ACC112 (cell line): ENCODE results near the gene FAM229B.
A peak's percentile ranks its signal among the peaks of the same experiment; 100 is the strongest.

Experiments used
- H2AFZ ChIP-seq: fragments of 200-600 bp; sonication (generic); one replicate; pipeline ENCODE4 v1.6.0; 2017; ENCODE audit warnings: antibody characterized with exemption, low read length; ENCODE audit not compliant: unreplicated experiment
- H3K27ac ChIP-seq: fragments of 200-600 bp; sonication (generic); 2 replicates; pipeline ENCODE4 v1.5.1; 2014; ENCODE audit warnings: low read depth, mild to moderate bottlenecking, antibody characterized with exemption, low read length, moderate library complexity
- H3K27me3 ChIP-seq: fragments of 200-600 bp; sonication (generic); 2 replicates; pipeline ENCODE4 v1.6.1; 2014; ENCODE audit warnings: mild to moderate bottlenecking, antibody characterized with exemption, low read length, moderate library complexity, mixed read lengths; ENCODE audit not compliant: insufficient read depth
- H3K36me3 ChIP-seq: fragments of 200-600 bp; sonication (generic); 2 replicates; pipeline ENCODE4 v1.6.1; 2016; ENCODE audit warnings: mild to moderate bottlenecking, antibody characterized with exemption, low read length, moderate library complexity, mixed read lengths; ENCODE audit not compliant: insufficient read depth
- H3K4me1 ChIP-seq: fragments of 200-600 bp; sonication (generic); one replicate; pipeline ENCODE4 v1.6.1; 2016; ENCODE audit warnings: low read length, mixed read lengths; ENCODE audit not compliant: insufficient read depth, unreplicated experiment, control insufficient read depth
- H3K4me3 ChIP-seq: fragments of 200-600 bp; sonication (generic); 2 replicates; pipeline ENCODE4 v1.5.1; 2014; ENCODE audit warnings: mild to moderate bottlenecking, low read depth, low read length
- H3K79me2 ChIP-seq: fragments of 200-600 bp; sonication (generic); one replicate; pipeline ENCODE4 v1.6.0; 2016; ENCODE audit warnings: low read length; ENCODE audit not compliant: control insufficient read depth, unreplicated experiment, insufficient read depth

Gene FAM229B

GRCh38 chr6:112087136-112087911 lies at the start of gene FAM229B, which contains the start of gene TUBE1:
Gene FAM229B (plus strand): TSS chr6:112087591. CDS start chr6:112099284, 11,693 bp downstream.
Gene TUBE1 (minus strand): TSS chr6:112087482. CDS start chr6:112087434, 48 bp downstream.
- H3K4me1 ChIP-seq = peaks cover 5% of the 10 kb centered on the region
- H3K4me3 ChIP-seq = peak within 1 kb of the TSS; percentile 94
- peak within 1 kb of the TSS; percentile 59 for H3K27ac ChIP-seq
- peak within 1 kb of the TSS; percentile 99 for H2AFZ ChIP-seq
- H3K79me2 ChIP-seq = peaks cover 3% of the 10 kb centered on the region
- H3K36me3 ChIP-seq = no peaks in the 10 kb centered on the region
- no peaks in the 10 kb centered on the region for H3K27me3 ChIP-seq

- peak overlapping the region; percentile 44; the same call in 1 of the 2 replicates for H3K4me3 ChIP-seq
- H2AFZ ChIP-seq = no peak overlapping the region
- no peaks in the 10 kb centered on the region for H3K79me2 ChIP-seq
- no peaks in the 10 kb centered on the region for H3K27me3 ChIP-seq
- H3K27ac ChIP-seq = peak overlapping the region; percentile 97
- peaks cover 61% of the 10 kb centered on the region for H3K4me1 ChIP-seq
- H3K36me3 ChIP-seq = no peaks in the 10 kb centered on the region
These were observed 49.6 kb upstream of the FAM229B start for GRCh38 chr6:112037783-112038216.

- Histone ChIP-seq H3K4me1 (peaks cover 63% of the 10 kb centered on the region), H3K27me3 (no peaks in the 10 kb centered on the region), H3K36me3 (no peaks in the 10 kb centered on the region), H3K4me3 (peak overlapping the region; percentile 44; the same call in 1 of the 2 replicates), H2AFZ (no peak overlapping the region), H3K79me2 (no peaks in the 10 kb centered on the region), H3K27ac (peak overlapping the region; percentile 97)
These were observed 49.1 kb upstream of the FAM229B start for GRCh38 chr6:112038268-112038667.

- H3K27ac ChIP-seq = peak overlapping the region; percentile 97
- H2AFZ ChIP-seq = peak overlapping the region; percentile 63
- H3K79me2 ChIP-seq = no peaks in the 10 kb centered on the region
- no peaks in the 10 kb centered on the region for H3K36me3 ChIP-seq
- no peaks in the 10 kb centered on the region for H3K27me3 ChIP-seq
- H3K4me1 ChIP-seq = peaks cover 64% of the 10 kb centered on the region
- no peak overlapping the region for H3K4me3 ChIP-seq
These were observed 48.5 kb upstream of the FAM229B start for GRCh38 chr6:112038756-112039430.

GRCh38 chr6:112039431-112039770 lies 48.0 kb upstream of the FAM229B start:
- no peaks in the 10 kb centered on the region for H3K27me3 ChIP-seq
- H3K27ac ChIP-seq = peak overlapping the region; percentile 97
- no peaks in the 10 kb centered on the region for H3K36me3 ChIP-seq
- no peak overlapping the region for H3K4me3 ChIP-seq
- peaks cover 69% of the 10 kb centered on the region for H3K4me1 ChIP-seq
- no peaks in the 10 kb centered on the region for H3K79me2 ChIP-seq
- peak overlapping the region; percentile 63 for H2AFZ ChIP-seq

GRCh38 chr6:112040956-112041355 lies 46.4 kb upstream of the FAM229B start:
- H3K36me3 ChIP-seq = no peaks in the 10 kb centered on the region
- H3K27me3 ChIP-seq = no peaks in the 10 kb centered on the region
- H3K4me3 ChIP-seq = no peak overlapping the region
- H3K27ac ChIP-seq = peak overlapping the region; percentile 97
- H3K79me2 ChIP-seq = no peaks in the 10 kb centered on the region
- no peak overlapping the region for H2AFZ ChIP-seq
- H3K4me1 ChIP-seq = peaks cover 77% of the 10 kb centered on the region

- H2AFZ ChIP-seq = peak overlapping the region; percentile 10
- H3K27ac ChIP-seq = peak overlapping the region; percentile 97
These were observed 45.9 kb upstream of the FAM229B start for GRCh38 chr6:112041535-112041934.

GRCh38 chr6:112043032-112044007 lies 44.1 kb upstream of the FAM229B start:
- Histone ChIP-seq H3K4me1 (peaks cover 60% of the 10 kb centered on the region), H2AFZ (peak overlapping the region; percentile 81), H3K27me3 (no peaks in the 10 kb centered on the region)

More at GRCh38 chr6:112041535-112041934, 45.9 kb upstream of the FAM229B start:
- no peaks in the 10 kb centered on the region for H3K79me2 ChIP-seq
- peaks cover 71% of the 10 kb centered on the region for H3K4me1 ChIP-seq
- no peak overlapping the region for H3K4me3 ChIP-seq
- no peaks in the 10 kb centered on the region for H3K36me3 ChIP-seq
- no peaks in the 10 kb centered on the region for H3K27me3 ChIP-seq

GRCh38 chr6:112044196-112044595 lies 43.2 kb upstream of the FAM229B start:
- H2AFZ ChIP-seq = no peak overlapping the region
- no peaks in the 10 kb centered on the region for H3K79me2 ChIP-seq
- H3K27me3 ChIP-seq = no peaks in the 10 kb centered on the region
- peaks cover 57% of the 10 kb centered on the region for H3K4me1 ChIP-seq
- H3K4me3 ChIP-seq = no peak overlapping the region
- H3K27ac ChIP-seq = peak overlapping the region; percentile 97
- H3K36me3 ChIP-seq = no peaks in the 10 kb centered on the region

More at GRCh38 chr6:112043032-112044007, 44.1 kb upstream of the FAM229B start:
- Histone ChIP-seq H3K4me3 (peak overlapping the region; percentile 82), H3K36me3 (no peaks in the 10 kb centered on the region), H3K27ac (peak overlapping the region; percentile 97), H3K79me2 (no peaks in the 10 kb centered on the region)

- peak overlapping the region; percentile 37 for H2AFZ ChIP-seq
- no peaks in the 10 kb centered on the region for H3K36me3 ChIP-seq
- H3K27ac ChIP-seq = peak overlapping the region; percentile 97
- no peaks in the 10 kb centered on the region for H3K27me3 ChIP-seq
- H3K4me3 ChIP-seq = peak overlapping the region; percentile 21; the same call in 1 of the 2 replicates
- H3K79me2 ChIP-seq = no peaks in the 10 kb centered on the region
- peaks cover 53% of the 10 kb centered on the region for H3K4me1 ChIP-seq
These were observed 42.5 kb upstream of the FAM229B start for GRCh38 chr6:112044856-112045255.
